ENCODE measurements around the gene GGA3. TPM values are rescaled to one million over a fixed set of nuclear protein-coding genes. Genes with fewer than 3 reads are reported as not detected.
A peak's percentile ranks its signal among the peaks of the same experiment; 100 is the strongest.

Gene GGA3
- total RNA-seq, 1 donor from 2014 or later, result 28.4 TPM

- Mint-ChIP-seq H3K36me3 (ENCODE audit: low read depth) (peaks cover 17% of the 10 kb centered on the region), H3K9me3 (ENCODE audit: low read depth) (no peaks in the 10 kb centered on the region), H3K4me3 (ENCODE audit: unreplicated experiment) (no peak overlapping the region), H3K27me3 (ENCODE audit: low read depth) (no peaks in the 10 kb centered on the region), H3K4me1 (ENCODE audit: low read depth) (no peaks in the 10 kb centered on the region), H3K27ac (ENCODE audit: unreplicated experiment) (no peak overlapping the region)
- TF ChIP-seq CTCF (IDR thresholded peaks at IDR 0.05), result no peak
- no peak for DNase-seq (ENCODE audit: low spot score)
Measured at GRCh38 chr17:75244133-75244866, 17.1 kb downstream of the GGA3 start.

- Mint-ChIP-seq H3K36me3 (ENCODE audit: low read depth) (peaks cover 21% of the 10 kb centered on the region), H3K4me3 (ENCODE audit: unreplicated experiment) (no peak overlapping the region), H3K9me3 (ENCODE audit: low read depth) (no peaks in the 10 kb centered on the region), H3K27ac (ENCODE audit: unreplicated experiment) (no peak overlapping the region), H3K27me3 (ENCODE audit: low read depth) (no peaks in the 10 kb centered on the region), H3K4me1 (ENCODE audit: low read depth) (no peaks in the 10 kb centered on the region)
- DNase-seq (ENCODE audit: low spot score), result no peak
- TF ChIP-seq CTCF (IDR thresholded peaks at IDR 0.05), result no peak
Measured at GRCh38 chr17:75242461-75243042, 18.9 kb downstream of the GGA3 start.

- Mint-ChIP-seq H3K4me1 (ENCODE audit: low read depth) (no peaks in the 10 kb centered on the region), H3K9me3 (ENCODE audit: low read depth) (no peaks in the 10 kb centered on the region), H3K27me3 (ENCODE audit: low read depth) (no peaks in the 10 kb centered on the region), H3K27ac (ENCODE audit: unreplicated experiment) (no peak overlapping the region), H3K36me3 (ENCODE audit: low read depth) (peaks cover 21% of the 10 kb centered on the region), H3K4me3 (ENCODE audit: unreplicated experiment) (no peak overlapping the region)
- DNase-seq (ENCODE audit: low spot score), result no peak
- no peak for TF ChIP-seq CTCF (IDR thresholded peaks at IDR 0.05)
Measured at GRCh38 chr17:75241996-75242460, 19.4 kb downstream of the GGA3 start.

- Mint-ChIP-seq H3K4me3 (ENCODE audit: unreplicated experiment) (no peak overlapping the region), H3K9me3 (ENCODE audit: low read depth) (no peaks in the 10 kb centered on the region), H3K4me1 (ENCODE audit: low read depth) (no peaks in the 10 kb centered on the region), H3K36me3 (ENCODE audit: low read depth) (peaks cover 21% of the 10 kb centered on the region), H3K27me3 (ENCODE audit: low read depth) (no peaks in the 10 kb centered on the region), H3K27ac (ENCODE audit: unreplicated experiment) (peak overlapping the region; percentile 22)
- no peak for DNase-seq (ENCODE audit: low spot score)
- no peak for TF ChIP-seq CTCF (IDR thresholded peaks at IDR 0.05)
Measured at GRCh38 chr17:75241502-75241901, 19.9 kb downstream of the GGA3 start.

- H3K4me1 Mint-ChIP-seq (ENCODE audit: low read depth), result no peaks in the 10 kb centered on the region
- H3K27ac Mint-ChIP-seq (ENCODE audit: unreplicated experiment), result peak overlapping the region; percentile 57
- H3K36me3 Mint-ChIP-seq (ENCODE audit: low read depth), result peaks cover 23% of the 10 kb centered on the region
- no peaks in the 10 kb centered on the region for H3K27me3 Mint-ChIP-seq (ENCODE audit: low read depth)
- no peaks in the 10 kb centered on the region for H3K9me3 Mint-ChIP-seq (ENCODE audit: low read depth)
- no peak for DNase-seq (ENCODE audit: low spot score)
- H3K4me3 Mint-ChIP-seq (ENCODE audit: unreplicated experiment), result no peak overlapping the region
- no peak for TF ChIP-seq CTCF (IDR thresholded peaks at IDR 0.05)
Measured at GRCh38 chr17:75241143-75241430, 20.3 kb downstream of the GGA3 start.
